HCEC 1CT (cell line): ENCODE measurements around the gene POM121L2.
"Not testable (repeated sequence)": the region's sequence is repeated elsewhere in the genome, so short reads cannot be mapped to it uniquely, and the experiment has no call there.

Experiments used
- DNase-seq: peaks from one replicate; pipeline ENCODE4 v3.0.0-alpha.2; 2017

Gene POM121L2

GRCh38 chr6:27293436-27294098 lies 18.5 kb downstream of the POM121L2 start:
- DNase-seq: peak; percentile 61

- DNase-seq: no peak
Measured at GRCh38 chr6:27290850-27291208, 21.2 kb downstream of the POM121L2 start.

GRCh38 chr6:27290065-27290849 lies 21.8 kb downstream of the POM121L2 start:
- DNase-seq: peak; percentile 50

GRCh38 chr6:27288136-27289044 lies 23.7 kb downstream of the POM121L2 start:
- DNase-seq: no peak

- DNase-seq: no peak
Measured at GRCh38 chr6:27287751-27288135, 24.3 kb downstream of the POM121L2 start.

- no peak for DNase-seq
Measured at GRCh38 chr6:27286141-27286540, 25.9 kb downstream of the POM121L2 start.

GRCh38 chr6:27283279-27283678 lies 28.8 kb downstream of the POM121L2 start:
- DNase-seq: no peak

- no peak for DNase-seq
Measured at GRCh38 chr6:27281569-27281968, 30.5 kb downstream of the POM121L2 start.

- DNase-seq: no peak
Measured at GRCh38 chr6:27281105-27281539, 31.0 kb downstream of the POM121L2 start.

GRCh38 chr6:27280540-27281000 lies 31.5 kb downstream of the POM121L2 start:
- DNase-seq: peak; percentile 40

GRCh38 chr6:27280064-27280539 lies 32.0 kb downstream of the POM121L2 start:
- DNase-seq: peak; percentile 34

- no peak for DNase-seq
Measured at GRCh38 chr6:27279513-27280063, 32.5 kb downstream of the POM121L2 start.

GRCh38 chr6:27275025-27275956 lies 36.8 kb downstream of the POM121L2 start:
- DNase-seq: no peak

GRCh38 chr6:27273783-27274182 lies 38.3 kb downstream of the POM121L2 start:
- DNase-seq: no peak

GRCh38 chr6:27268803-27269202 lies 43.3 kb downstream of the POM121L2 start:
- DNase-seq: no peak

- DNase-seq: no peak
Measured at GRCh38 chr6:27267857-27268434, 44.1 kb downstream of the POM121L2 start.

GRCh38 chr6:27267003-27267402 lies 45.1 kb downstream of the POM121L2 start:
- not testable (repeated sequence) for DNase-seq

GRCh38 chr6:27263886-27264285 lies 48.2 kb downstream of the POM121L2 start:
- DNase-seq: no peak

- no peak for DNase-seq
Measured at GRCh38 chr6:27260836-27261375, 51.2 kb downstream of the POM121L2 start.

GRCh38 chr6:27260369-27260768 lies 51.7 kb downstream of the POM121L2 start:
- DNase-seq: no peak
